GM10847 (cell line): ENCODE results near the gene SLC5A2.

ENCODE experiments used
- POLR2A ChIP-seq: IDR thresholded peaks from 2 replicates; pipeline ENCODE4 v1.6.1; 2011; ENCODE audit not compliant: insufficient read length; ENCODE audit errors: extremely low read depth

SLC5A2 gene

GRCh38 chr16:31484491-31485171 lies 1.7 kb downstream of the SLC5A2 start:
- TF ChIP-seq POLR2A, result no peak

GRCh38 chr16:31485571-31485970 lies 2.6 kb downstream of the SLC5A2 start:
- no peak for TF ChIP-seq POLR2A

- no peak for TF ChIP-seq POLR2A
Observed at GRCh38 chr16:31486045-31486444, 3.1 kb downstream of the SLC5A2 start.

- no peak for TF ChIP-seq POLR2A
Observed at GRCh38 chr16:31487071-31487719, 4.3 kb downstream of the SLC5A2 start.

GRCh38 chr16:31487720-31488467 lies 5.0 kb downstream of the SLC5A2 start:
- no peak for TF ChIP-seq POLR2A

GRCh38 chr16:31488468-31489297 lies 5.8 kb downstream of the SLC5A2 start:
- no peak for TF ChIP-seq POLR2A

GRCh38 chr16:31489298-31489564 lies 6.3 kb downstream of the SLC5A2 start:
- TF ChIP-seq POLR2A, result no peak

GRCh38 chr16:31489616-31490584 lies 7.0 kb downstream of the SLC5A2 start:
- TF ChIP-seq POLR2A, result no peak

GRCh38 chr16:31491778-31492418 lies 9.0 kb downstream of the SLC5A2 start:
- TF ChIP-seq POLR2A, result no peak

GRCh38 chr16:31493506-31494125 lies 10.7 kb downstream of the SLC5A2 start:
- no peak for TF ChIP-seq POLR2A

GRCh38 chr16:31496670-31497069 lies 13.7 kb downstream of the SLC5A2 start:
- no peak for TF ChIP-seq POLR2A

- no peak for TF ChIP-seq POLR2A
Observed at GRCh38 chr16:31498493-31498892, 15.6 kb downstream of the SLC5A2 start.

GRCh38 chr16:31499928-31500327 lies 17.0 kb downstream of the SLC5A2 start:
- no peak for TF ChIP-seq POLR2A
